Gastroesophageal sphincter (tissue), 3 donors: ENCODE results near the gene NR6A1.

ENCODE experiments used
- CTCF ChIP-seq, 4 experiments: fragments of 200-600 bp in 2 of 4; fragments of 450-650 bp in 2 of 4; sonication (generic) in 1 of 4; IDR thresholded peaks; one replicate each; pipeline ENCODE4 v1.5.1; 2017 to 2019; ENCODE audit warnings: antibody characterized with exemption in 4 of 4, mild to moderate bottlenecking in 2 of 4, moderate library complexity in 2 of 4
- EP300 ChIP-seq: sonication (generic); formaldehyde crosslinking; IDR thresholded peaks from one replicate; pipeline ENCODE4 v1.6.1; 2017; ENCODE audit warnings: antibody characterized with exemption, mild to moderate bottlenecking
- POLR2AphosphoS5 ChIP-seq: sonication (generic); formaldehyde crosslinking; IDR thresholded peaks from one replicate; pipeline ENCODE4 v1.6.1; 2017; ENCODE audit warnings: antibody characterized with exemption

DNA sequence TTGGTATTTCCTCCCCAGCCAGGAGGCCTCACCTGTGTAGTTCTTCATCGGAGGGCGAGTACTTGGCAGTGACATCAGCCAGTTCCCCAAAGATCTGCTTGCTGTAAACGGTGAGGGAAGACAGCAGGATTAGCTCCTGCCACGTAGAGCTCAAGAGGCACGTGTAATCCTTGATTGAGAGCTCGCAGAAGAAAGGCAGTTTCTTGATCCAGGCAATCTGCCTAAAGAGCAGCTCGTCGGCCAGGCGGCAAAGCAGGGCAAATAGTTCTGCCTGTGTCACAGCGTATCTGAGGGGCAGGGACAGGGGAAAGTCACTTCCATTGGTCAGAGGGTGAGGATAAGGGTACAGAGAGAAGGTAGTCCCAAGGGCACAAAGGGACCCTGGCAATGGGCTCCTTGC is 235.3 kb downstream of the NR6A1 start:
- TF ChIP-seq CTCF (IDR thresholded peaks at IDR 0.05) (no peak), EP300 (no peak), POLR2AphosphoS5 (no peak)
